ENCODE results near the gene SMARCC2. TPM values are rescaled to one million over a fixed set of nuclear protein-coding genes. Genes with fewer than 3 reads are reported as not detected.
A peak's percentile ranks its signal among the peaks of the same experiment; 100 is the strongest.
"Not testable (repeated sequence)": the region's sequence is repeated elsewhere in the genome, so short reads cannot be mapped to it uniquely, and the experiment has no call there.

Gene SMARCC2
- total RNA-seq, 4 donors from 2014 or later: 104 to 139 (median 117) TPM

DNA sequence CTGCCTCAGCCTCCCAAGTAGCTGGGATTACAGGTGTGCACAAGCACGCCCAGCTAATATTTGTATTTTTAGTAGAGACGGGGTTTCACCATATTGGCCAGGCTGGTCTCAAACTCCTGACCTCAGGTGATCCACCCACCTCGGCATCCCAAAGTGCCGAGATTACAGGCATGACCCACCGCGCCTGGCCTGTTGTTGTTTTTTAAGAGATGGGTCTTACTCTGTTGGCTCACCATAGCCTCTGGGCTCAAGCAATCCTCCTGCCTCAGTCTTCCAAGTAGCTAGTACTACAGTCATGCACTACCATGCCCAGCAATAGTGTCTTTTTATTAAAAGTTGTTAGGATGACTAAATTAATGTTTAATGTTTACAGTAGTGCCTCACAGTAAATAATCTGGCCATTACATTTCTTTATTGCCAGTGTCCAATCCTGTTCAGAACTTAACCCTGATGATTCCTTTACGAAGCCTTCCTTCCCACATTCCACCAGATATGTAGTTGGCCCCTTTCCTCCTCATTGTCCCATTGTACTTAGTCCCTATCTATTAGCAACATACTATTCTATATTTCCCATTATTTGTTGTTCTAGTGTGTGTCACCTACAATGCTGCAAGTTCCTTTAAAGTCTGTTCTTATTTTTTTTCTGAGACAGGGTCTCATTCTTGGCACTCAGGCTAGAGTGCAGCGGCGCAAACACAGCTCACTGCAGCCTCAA, 8.8 kb upstream of the SMARCC2 start:
- WGBS, 2 donors: 84 to 91% methylated on average over 9 of the region's 9 CpGs
- no peak overlapping the region for H3K27ac ChIP-seq

DNA sequence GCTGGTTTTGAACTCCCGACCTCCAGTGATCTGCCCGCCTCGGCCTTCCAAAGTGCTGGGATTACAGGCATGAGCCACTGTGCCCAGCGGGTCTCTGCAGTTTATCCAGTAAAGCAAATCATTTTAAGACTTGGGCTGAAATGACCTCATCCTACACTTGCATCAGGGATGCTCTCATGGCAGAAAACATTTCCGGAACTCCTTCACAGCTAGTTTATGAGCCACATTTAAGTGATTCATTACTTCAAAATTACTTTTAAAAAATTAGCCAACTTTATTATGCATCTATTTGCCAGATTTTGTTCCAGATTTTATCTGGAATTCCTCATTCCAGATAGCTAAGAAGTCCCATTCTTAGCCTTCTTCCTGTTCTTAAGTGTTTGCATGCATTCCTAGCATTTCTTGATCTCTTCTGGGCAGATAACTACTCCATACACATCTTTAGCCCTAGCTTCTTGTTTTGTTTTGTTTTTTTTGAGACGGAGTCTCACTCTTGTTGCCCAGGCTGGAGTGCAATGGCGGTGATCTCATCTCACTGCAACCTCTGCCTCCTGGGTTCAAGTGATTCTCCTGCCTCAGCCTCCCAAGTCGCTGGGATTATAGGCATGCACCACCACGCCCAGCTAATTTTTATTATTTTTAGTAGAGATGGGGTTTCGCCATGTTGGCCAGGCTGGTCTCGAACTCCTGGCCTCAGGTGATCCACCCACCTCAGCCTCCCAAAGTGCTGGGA, 7.7 kb upstream of the SMARCC2 start:
- H3K36me3 ChIP-seq; H3K27ac ChIP-seq; H3K9me3 ChIP-seq; DNase-seq (ENCODE audit: low spot score in 2 of 2); H3K4me1 ChIP-seq; H3K27me3 ChIP-seq; H3K4me3 ChIP-seq: not testable (repeated sequence)
- WGBS, 2 donors: 57 to 58% methylated on average over 11 of the region's 11 CpGs

More for the DNA sequence above, 8.8 kb upstream of the SMARCC2 start:
- Histone ChIP-seq H3K4me1 (peaks cover 0 to 5% (median 0%) of the 10 kb centered on the region in 4 donors), H3K27me3 (no peaks in the 10 kb centered on the region), H3K36me3 (no peaks in the 10 kb centered on the region), H3K4me3 (no peak overlapping the region), H3K9me3 (no peaks in the 10 kb centered on the region)
- no peak for TF ChIP-seq EP300 (IDR thresholded peaks at IDR 0.05)
- TF ChIP-seq, protein P1, sequence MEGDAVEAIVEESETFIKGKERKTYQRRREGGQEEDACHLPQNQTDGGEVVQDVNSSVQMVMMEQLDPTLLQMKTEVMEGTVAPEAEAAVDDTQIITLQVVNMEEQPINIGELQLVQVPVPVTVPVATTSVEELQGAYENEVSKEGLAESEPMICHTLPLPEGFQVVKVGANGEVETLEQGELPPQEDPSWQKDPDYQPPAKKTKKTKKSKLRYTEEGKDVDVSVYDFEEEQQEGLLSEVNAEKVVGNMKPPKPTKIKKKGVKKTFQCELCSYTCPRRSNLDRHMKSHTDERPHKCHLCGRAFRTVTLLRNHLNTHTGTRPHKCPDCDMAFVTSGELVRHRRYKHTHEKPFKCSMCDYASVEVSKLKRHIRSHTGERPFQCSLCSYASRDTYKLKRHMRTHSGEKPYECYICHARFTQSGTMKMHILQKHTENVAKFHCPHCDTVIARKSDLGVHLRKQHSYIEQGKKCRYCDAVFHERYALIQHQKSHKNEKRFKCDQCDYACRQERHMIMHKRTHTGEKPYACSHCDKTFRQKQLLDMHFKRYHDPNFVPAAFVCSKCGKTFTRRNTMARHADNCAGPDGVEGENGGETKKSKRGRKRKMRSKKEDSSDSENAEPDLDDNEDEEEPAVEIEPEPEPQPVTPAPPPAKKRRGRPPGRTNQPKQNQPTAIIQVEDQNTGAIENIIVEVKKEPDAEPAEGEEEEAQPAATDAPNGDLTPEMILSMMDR (IDR thresholded peaks at IDR 0.05): no peak
- TF ChIP-seq POLR2A (IDR thresholded peaks at IDR 0.05): no peak
- DNase-seq (ENCODE audit: low spot score in 2 of 2): no peak

- Histone ChIP-seq H3K4me1 (peaks cover 0 to 21% (median 5%) of the 10 kb centered on the region in 4 donors), H3K9me3 (no peaks in the 10 kb centered on the region), H3K4me3 (no peak overlapping the region), H3K36me3 (no peaks in the 10 kb centered on the region), H3K27me3 (no peaks in the 10 kb centered on the region), H3K27ac (no peak overlapping the region)
- TF ChIP-seq POLR2A (IDR thresholded peaks at IDR 0.05) (no peak), EP300 (IDR thresholded peaks at IDR 0.05) (peak in 1 of 2 donors; percentile 44)
- TF ChIP-seq, protein P1 (IDR thresholded peaks at IDR 0.05): peak; percentile 62 to 89 (median 82)
- DNase-seq (ENCODE audit: low spot score in 2 of 2): peak; percentile 68 to 97
- WGBS, 2 donors: 30 to 53% methylated on average over 1 of the region's 1 CpG
These were observed 3.8 kb upstream of the SMARCC2 start for GRCh38 chr12:56193025-56193578.

DNA sequence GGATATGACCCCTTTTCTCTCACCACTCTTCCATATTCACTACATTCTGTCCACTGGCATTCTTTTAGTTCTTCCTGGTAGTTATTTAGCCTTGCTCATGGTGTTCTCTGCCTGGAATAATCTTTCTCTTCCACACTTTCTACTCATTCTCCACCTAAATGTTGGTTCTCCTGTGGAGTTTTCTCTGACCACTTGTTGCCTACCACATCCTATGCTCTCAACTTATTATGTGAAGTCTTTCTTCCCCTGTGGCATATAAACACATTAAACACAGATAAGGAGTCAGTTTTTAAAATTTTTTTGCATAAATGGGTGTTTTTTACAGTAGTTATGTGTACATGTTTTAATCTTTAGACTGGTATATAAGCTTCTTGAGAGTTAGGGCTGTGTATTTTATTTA, 3.3 kb upstream of the SMARCC2 start:
- no peak for TF ChIP-seq EP300 (IDR thresholded peaks at IDR 0.05)
- TF ChIP-seq POLR2A (IDR thresholded peaks at IDR 0.05): no peak
- TF ChIP-seq, protein P1 (IDR thresholded peaks at IDR 0.05): no peak
- H3K4me3 ChIP-seq: no peak overlapping the region
- H3K4me1 ChIP-seq: peaks cover 0 to 26% (median 10%) of the 10 kb centered on the region in 4 donors
- DNase-seq (ENCODE audit: low spot score in 2 of 2): no peak
- no peaks in the 10 kb centered on the region for H3K27me3 ChIP-seq
- no peaks in the 10 kb centered on the region for H3K36me3 ChIP-seq
- H3K27ac ChIP-seq: no peak overlapping the region
- no peaks in the 10 kb centered on the region for H3K9me3 ChIP-seq

GRCh38 chr12:56190695-56191155, 1.4 kb upstream of the SMARCC2 start:
- Histone ChIP-seq H3K4me3 (peak overlapping the region; percentile 37 to 92 (median 89)), H3K36me3 (peaks cover 0 to 17% (median 0%) of the 10 kb centered on the region in 3 donors), H3K27me3 (no peaks in the 10 kb centered on the region), H3K9me3 (no peaks in the 10 kb centered on the region), H3K4me1 (peaks cover 0 to 32% (median 16%) of the 10 kb centered on the region in 4 donors), H3K27ac (peak overlapping the region; percentile 91 to 95 (median 94))
- WGBS, 2 donors: 17 to 18% methylated on average over 9 of the region's 9 CpGs
- DNase-seq (ENCODE audit: low spot score in 2 of 2): no peak
- TF ChIP-seq EP300 (IDR thresholded peaks at IDR 0.05): no peak
- TF ChIP-seq, protein P1 (IDR thresholded peaks at IDR 0.05): no peak
- no peak for TF ChIP-seq POLR2A (IDR thresholded peaks at IDR 0.05)

Measured in tibial nerve (tissue), 4 donors.